GM21528 (cell line): Measurements from ENCODE around the gene TFPT.

Source experiments
- ATAC-seq: cut with Tn5 transposase; IDR thresholded peaks from one replicate; pipeline ENCODE4 v1.9.1; 2021; ENCODE audit warnings: mild to moderate bottlenecking, moderate library complexity; ENCODE audit not compliant: unreplicated experiment, low FRiP score

The TFPT gene

DNA sequence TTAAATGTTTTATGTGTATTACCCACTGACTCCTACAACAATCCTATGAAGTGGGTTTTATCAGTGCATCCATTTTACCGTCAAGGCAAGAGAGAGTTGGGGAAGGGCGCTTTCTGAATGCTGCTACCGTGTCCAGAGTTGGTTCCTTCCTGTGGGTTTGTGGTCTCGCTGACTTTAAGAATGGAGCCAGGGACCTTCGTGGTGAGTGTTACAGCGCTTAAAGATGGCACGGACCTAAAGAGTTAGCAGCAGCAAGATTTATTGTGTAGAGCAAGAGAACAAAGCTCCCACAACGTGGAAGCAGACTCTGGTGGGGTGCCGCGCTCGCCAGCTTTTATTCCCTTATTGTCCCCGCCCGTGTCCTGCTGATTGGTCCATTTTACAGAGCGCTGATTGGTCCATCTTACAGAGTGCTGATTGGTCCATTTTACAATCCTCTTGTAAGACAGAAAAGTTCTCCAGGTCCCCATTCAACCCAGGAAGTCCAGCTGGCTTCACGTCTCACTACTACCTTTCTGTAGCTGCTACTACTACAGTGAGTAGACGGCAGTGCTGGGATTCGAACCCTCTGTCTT is 20.9 kb downstream of the TFPT start:
- no peak for ATAC-seq

DNA sequence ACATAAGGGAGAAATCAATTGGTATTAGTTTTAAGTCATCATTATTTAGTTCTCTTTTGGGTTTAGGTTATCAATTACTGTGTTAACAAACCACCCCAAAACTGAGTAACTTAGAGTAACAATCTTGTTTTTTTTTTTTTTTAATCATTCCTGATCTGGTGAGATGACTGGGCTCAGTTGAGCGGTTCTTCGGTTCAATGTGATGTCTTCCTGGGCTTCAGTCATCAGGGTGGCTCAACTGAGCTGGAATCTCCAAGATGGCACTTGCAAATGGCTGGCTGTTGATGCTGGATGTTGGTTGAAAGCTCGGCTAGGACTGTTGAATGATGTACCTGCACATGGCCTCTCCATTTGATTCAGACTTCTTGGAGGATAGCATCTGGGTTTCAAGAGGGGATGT is 31.0 kb downstream of the TFPT start:
- no peak for ATAC-seq

DNA sequence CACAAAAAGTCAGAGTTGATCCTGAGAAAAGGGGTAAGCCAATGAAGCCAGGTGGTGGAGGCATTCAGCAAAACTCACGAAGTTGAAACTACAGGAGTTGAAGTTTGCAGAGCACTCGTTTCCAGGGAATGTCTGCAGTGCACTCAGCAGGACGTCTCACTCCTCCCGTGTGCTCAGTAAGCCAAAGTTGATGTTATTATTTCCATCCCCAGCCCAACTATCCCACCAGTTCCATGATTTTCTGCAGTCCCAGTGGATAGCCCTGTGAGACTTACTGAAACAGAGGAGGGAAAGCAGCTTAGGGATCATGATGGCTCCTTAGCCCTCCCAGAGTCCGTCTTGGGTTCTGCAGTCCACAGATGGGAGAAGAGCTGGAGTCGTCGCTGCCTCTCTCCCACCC is 34.4 kb downstream of the TFPT start, which contains the start of gene TARM1:
TSS of gene TARM1 (minus strand) at position 334 of the 400 bp plus-strand sequence. CDS start at position 309, 25 bp downstream.
- ATAC-seq = no peak

DNA sequence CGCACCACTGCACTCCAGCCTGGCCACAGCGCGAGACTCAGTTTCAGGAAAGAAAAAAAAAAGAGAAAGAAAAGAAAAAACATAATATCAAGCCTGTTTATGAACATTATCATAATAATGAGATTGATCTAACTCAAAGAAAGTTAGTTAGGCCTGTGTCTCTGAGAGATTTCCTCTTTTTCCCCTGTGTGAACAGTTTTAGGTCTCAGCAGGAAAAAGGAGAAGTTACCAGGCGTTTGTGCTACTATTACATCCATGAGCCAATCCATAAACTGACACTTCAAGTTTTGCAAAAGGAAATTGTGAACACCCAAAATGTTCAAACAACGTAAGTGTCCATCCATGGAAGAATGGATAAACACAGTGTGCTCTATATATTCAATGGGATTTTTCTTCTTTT is 38.1 kb downstream of the TFPT start:
- ATAC-seq = no peak

DNA sequence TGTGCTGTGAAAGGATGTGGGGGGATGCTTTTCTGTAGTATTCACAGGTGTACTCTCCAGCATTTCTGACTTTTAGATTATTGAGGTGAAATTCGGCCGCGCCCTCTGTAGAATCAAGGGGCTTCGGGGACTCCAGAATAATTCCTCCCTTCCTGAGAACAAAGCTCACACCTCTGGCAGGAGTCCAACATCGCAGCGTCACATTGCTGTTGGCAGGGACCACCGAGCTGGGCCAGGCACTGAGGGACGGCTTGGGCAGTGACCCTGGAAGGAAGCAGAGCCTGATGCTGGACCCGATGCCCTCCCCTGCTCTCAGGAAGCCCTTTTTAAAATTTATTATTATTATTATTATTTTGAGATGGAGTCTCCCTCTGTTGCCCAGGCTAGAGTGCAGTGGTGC is 40.6 kb downstream of the TFPT start:
- ATAC-seq = no peak

DNA sequence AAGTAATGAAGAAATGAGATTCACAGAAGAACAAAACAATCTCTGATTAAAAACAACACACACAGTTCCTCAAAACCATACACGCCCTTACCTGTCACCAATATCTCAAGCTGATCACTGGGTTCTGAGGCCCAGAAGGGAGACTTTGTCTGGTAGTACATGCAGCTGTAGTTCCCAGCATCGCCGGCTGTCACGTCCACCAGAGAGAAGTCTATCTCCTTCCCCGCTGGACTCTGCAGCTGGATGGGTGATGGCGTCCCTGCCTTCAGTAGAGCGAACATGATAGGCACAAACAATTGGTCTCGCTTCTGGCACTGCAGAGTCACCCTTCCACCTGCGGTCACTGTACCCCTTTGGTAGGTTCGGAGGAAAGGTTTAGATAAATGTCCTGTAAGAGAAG is 41.6 kb downstream of the TFPT start:
- no peak for ATAC-seq

DNA sequence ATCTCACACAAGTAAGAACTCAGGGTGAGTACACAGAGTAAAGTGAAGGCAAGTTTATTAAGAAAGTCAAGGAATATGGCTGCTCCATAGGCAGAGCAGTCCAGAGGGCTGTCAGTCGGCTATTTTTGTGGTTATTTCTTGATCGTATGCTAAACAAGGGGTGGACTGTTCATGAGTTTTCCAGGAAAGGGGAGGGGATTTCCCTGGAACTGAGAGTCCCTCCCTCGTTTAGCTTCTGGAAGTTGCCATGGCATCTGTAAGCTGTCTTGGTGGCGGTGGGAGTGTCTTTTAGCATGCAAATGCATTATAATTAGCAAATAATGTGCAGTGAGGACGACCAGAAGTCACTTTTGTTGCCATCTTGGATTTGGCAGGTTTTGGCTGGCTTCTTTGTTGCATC is 46.0 kb downstream of the TFPT start:
- ATAC-seq = no peak

DNA sequence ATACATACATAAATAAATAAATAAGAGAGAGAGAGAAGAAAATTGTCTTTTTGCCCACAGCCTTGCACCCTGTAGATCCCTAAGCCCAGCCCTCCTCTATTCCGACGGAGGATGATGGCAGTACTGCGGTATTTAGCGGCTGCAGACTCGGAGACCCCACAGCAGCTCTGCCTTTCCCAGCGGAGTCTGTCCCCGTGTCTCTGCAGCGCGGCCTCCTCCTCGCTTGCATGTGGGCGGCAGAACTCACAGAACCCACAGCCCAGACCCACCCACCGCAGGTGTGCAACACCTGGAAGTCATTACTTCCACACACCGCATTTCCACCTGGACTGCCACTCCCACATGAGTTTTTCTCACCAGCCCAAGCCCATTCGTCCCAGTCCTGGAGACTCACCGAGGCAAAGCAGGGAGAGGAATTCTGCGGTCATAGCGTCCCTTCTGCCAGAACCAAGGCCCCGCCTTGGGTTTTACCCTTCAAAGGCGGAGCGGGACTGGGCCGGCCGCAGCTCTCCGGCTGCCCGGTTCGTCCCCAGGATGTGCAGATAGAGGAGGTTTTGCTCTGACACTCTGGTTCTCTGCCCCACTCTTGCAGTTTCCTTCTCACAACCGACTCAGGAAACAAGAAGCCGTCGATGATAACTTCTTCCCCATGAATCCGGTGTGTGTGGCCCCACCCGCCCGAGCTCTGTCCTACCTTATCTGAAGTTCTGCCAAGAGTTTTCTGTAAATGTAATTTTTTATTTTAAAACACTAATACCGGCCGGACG is 51.9 kb downstream of the TFPT start, which contains the start of gene VSTM1:
TSS of gene VSTM1 (minus strand) at position 548 of the 767 bp plus-strand sequence. CDS start at position 428, 120 bp downstream.
- ATAC-seq = no peak

DNA sequence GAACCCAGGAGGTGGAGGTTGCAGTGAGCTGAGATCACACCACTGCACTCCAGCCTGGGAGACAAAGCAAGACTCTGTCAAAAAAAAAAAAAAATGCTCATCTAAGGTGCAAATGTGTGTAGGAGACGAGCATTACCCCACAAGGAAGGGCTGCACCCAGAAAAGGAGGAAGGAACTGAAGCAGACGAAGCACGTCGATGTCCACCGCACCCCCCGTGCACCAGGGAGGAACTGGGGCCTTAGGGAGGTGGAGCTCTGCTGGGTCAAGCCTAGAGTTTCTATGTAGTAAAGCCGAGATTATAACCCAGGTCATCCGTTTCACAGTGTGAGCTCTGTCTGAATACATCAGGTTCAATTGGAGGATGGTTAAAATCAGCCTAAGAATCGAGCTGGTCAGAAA is 52.8 kb downstream of the TFPT start:
- no peak for ATAC-seq
